ENCODE data around the gene SERPINB3.
"Not testable (repeated sequence)": the region's sequence is repeated elsewhere in the genome, so short reads cannot be mapped to it uniquely, and the experiment has no call there.

Gene SERPINB3

DNA sequence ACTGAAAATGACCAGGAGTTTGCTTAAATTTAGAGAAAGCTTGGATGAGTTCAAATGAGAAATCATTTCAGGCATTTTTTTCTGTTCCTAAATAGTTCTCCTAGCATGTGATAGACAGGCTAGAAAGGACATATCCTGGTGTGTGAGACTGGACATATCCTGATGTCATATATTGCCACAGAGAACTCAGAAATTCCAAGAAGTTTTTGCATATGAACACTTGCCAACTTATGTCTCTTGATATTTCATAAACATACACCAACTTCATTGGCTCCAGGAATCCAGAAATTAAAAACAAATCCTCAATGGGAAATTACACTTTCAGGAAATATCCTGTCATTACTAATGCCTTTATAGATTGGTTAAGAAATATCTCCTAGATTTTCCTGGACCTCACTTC lies 14.8 kb downstream of the SERPINB3 start:
- H3K4me3 ChIP-seq (ENCODE audit: low read length), result no peak overlapping the region
- TF ChIP-seq, protein P1, sequence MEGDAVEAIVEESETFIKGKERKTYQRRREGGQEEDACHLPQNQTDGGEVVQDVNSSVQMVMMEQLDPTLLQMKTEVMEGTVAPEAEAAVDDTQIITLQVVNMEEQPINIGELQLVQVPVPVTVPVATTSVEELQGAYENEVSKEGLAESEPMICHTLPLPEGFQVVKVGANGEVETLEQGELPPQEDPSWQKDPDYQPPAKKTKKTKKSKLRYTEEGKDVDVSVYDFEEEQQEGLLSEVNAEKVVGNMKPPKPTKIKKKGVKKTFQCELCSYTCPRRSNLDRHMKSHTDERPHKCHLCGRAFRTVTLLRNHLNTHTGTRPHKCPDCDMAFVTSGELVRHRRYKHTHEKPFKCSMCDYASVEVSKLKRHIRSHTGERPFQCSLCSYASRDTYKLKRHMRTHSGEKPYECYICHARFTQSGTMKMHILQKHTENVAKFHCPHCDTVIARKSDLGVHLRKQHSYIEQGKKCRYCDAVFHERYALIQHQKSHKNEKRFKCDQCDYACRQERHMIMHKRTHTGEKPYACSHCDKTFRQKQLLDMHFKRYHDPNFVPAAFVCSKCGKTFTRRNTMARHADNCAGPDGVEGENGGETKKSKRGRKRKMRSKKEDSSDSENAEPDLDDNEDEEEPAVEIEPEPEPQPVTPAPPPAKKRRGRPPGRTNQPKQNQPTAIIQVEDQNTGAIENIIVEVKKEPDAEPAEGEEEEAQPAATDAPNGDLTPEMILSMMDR (conservative IDR thresholded peaks at IDR 0.05; ENCODE audit: low read length), result no peak
- DNase-seq (ENCODE audit: low read depth), result peak; percentile 44

GRCh38 chr18:63644694-63645093 lies 17.0 kb downstream of the SERPINB3 start:
- H3K4me3 ChIP-seq (ENCODE audit: low read length); DNase-seq (ENCODE audit: low read depth): not testable (repeated sequence)

DNA sequence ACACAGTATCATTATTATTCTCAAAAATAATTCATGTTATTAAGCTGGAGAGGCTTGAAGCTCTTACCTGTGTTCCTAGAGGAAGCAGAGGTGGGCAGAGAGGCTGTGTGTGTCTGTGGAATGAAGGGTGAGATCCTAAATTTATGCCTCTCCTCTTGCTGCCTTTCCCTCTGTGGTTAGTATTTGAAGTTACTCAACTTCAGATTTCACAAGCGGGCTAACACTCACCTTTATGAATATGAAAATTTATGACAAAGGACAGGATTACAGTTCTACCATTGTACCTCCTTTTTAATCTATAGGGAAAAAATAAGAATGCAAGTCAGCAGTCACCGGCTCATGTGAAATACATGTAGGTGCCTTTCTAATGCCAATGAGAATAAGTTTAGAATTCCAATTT lies 17.6 kb downstream of the SERPINB3 start, which contains the start of gene SERPINB4:
TSS of gene SERPINB4 (minus strand) at position 115 of the 400 bp plus-strand sequence. CDS start 679 bp downstream, outside the sequence.
- not testable (repeated sequence) for DNase-seq (ENCODE audit: low read depth); H3K4me3 ChIP-seq (ENCODE audit: low read length)

GRCh38 chr18:63642668-63643356 lies 18.9 kb downstream of the SERPINB3 start:
- not testable (repeated sequence) for H3K4me3 ChIP-seq (ENCODE audit: low read length); DNase-seq (ENCODE audit: low read depth)

DNA sequence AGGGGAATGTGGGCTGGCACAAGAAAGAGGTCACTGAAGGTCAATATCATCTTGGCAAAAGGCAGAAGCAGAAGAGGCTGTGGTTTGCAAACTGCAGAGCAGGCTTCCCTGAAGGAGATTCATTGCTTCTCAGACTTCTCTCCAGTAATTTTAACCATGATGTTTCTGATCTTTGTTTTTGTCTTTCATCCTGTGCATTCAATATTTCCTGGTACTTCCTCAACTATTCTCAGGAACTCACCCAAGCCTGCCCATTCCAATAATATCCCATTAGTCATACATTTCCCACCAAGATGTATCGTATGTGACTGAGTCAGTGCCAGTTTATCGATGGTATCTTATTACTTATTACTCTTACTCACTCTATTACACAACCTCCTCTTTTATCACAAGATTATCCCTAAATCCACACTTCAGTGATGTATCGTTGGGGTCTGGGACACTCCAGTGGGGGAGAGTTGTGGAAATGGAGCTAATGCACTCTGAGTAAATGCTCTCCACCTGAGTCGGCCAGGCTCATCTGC lies 20.5 kb downstream of the SERPINB3 start:
- not testable (repeated sequence) for DNase-seq (ENCODE audit: low read depth); H3K4me3 ChIP-seq (ENCODE audit: low read length)

GRCh38 chr18:63637703-63638102 lies 24.0 kb downstream of the SERPINB3 start:
- TF ChIP-seq, protein P1 (conservative IDR thresholded peaks at IDR 0.05; ENCODE audit: low read length), result no peak
- H3K4me3 ChIP-seq (ENCODE audit: low read length), result no peak overlapping the region

DNA sequence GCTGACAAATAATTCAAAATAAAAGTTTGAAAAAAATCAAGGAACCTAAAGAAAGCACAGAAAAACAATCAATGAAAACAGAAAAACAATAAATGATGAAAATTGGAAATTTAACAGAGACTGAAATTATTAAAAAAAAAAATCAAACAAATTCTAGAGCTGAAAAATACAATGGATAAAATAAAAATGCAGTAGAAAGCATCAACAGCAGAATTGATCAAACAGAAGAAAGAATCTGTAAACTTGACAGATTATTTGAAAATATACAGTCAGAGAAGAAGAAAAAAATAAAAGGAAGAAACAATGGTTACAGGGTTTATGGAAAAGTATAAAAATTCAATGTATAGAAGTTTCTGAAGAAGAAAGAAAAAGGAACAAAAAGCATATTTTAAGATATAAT lies 33.9 kb downstream of the SERPINB3 start:
- no peak overlapping the region for H3K4me3 ChIP-seq (ENCODE audit: low read length)
- DNase-seq (ENCODE audit: low read depth), result no peak
- TF ChIP-seq, protein P1 (conservative IDR thresholded peaks at IDR 0.05; ENCODE audit: low read length), result no peak

More at GRCh38 chr18:63637703-63638102, 24.0 kb downstream of the SERPINB3 start:
- DNase-seq (ENCODE audit: low read depth), result no peak

- DNase-seq (ENCODE audit: low read depth), result no peak
- H3K4me3 ChIP-seq (ENCODE audit: low read length), result no peak overlapping the region
- TF ChIP-seq, protein P1 (conservative IDR thresholded peaks at IDR 0.05; ENCODE audit: low read length), result no peak
These were observed 35.3 kb downstream of the SERPINB3 start for GRCh38 chr18:63626431-63626830.

DNA sequence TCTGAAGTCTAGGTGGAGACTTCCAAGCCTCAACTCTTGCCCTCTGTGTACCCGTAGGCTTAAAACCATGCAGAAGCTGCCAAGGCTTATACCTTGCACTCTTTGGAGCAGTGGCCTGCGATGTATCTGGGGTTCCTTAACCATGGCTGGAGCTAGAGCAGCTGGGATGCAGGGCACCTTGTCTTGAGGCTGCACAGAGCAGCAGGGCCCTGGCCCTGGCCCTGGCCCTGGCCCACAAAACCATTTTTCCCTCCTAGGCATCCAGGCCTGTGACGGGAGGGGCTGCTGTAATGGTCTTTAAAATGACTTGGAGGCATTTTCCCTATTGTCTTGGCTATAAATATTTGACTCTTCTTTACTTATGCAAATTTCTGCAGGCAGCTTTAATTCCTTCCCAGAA lies 36.8 kb downstream of the SERPINB3 start:
- TF ChIP-seq, protein P1 (conservative IDR thresholded peaks at IDR 0.05; ENCODE audit: low read length), result no peak
- H3K4me3 ChIP-seq (ENCODE audit: low read length), result no peak overlapping the region

More for the DNA sequence above, 36.8 kb downstream of the SERPINB3 start:
- DNase-seq (ENCODE audit: low read depth), result no peak
